GM18873 (cell line): ENCODE measurements around the gene TSPAN18.

Experiments
- ATAC-seq: cut with Tn5 transposase; IDR thresholded peaks from one replicate; pipeline ENCODE4 v1.9.1; 2021; ENCODE audit warnings: mild to moderate bottlenecking, moderate library complexity, moderate number of reproducible peaks; ENCODE audit not compliant: unreplicated experiment, low FRiP score

Gene TSPAN18

DNA sequence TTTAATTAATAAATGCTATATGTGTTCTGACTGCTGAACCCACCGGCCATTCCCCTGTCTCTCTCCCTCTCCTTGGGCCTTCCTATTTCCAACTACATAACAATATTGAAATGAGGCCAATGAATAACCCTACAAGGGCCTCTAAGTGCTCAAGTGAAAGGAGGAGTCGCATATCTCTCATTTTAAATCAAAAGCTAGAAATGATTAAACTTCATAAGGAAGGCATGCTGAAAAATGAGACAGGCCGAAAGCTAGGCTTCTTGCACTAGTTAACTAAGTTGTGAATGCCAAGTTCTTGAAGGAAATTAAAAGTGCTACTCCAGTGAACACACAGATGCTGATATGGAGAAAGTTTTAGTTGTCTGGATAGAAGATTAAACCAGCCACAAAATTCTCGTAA is 109.2 kb downstream of the TSPAN18 start:
- no peak for ATAC-seq

DNA sequence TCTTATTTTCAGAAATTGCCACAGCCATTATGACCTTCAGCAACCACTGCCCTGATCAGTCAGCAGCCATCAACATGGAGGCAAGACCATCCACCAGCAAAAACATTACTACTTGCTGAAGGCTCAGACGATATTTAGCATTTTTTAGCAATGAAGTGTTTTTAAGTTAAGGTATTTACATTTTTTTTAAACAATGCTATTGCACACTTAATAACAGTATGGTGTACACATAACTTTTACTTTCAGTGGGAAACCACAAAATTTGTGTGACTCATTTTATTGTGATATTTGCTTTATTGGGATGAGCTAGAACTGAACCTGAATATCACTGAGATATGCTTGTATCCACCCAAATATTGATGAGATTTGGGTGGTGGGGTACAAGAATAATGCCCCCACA is 110.9 kb downstream of the TSPAN18 start:
- no peak for ATAC-seq

DNA sequence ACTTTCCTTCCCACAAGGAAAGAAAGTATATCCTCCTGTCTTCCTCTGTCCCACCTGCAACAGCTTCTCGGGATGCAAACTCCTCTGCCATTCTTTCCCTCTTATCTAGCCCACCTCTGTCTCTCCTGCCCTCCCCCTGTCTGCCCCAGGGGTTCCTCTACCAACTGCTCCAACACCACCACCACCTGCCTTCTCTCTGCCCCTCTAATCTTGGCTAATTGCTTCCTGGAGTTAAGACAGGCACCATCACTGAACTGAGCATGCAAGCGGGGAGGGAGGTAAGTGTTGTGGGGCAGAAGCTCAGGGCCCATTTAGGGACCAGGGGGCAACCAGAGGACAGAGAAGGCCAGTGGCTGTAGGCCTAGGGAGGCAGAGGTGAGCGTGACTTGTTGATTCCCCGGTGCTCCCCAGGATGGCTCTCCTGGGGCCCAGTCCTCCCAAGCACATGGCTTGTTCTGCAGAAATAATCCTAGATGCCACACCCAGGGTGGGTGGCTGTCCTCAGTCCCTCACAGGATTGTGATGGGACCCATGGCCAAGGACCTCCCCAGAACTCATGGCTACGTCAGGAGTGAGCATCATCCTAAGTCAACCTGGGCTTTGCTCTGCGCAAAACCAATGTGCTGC is 112.8 kb downstream of the TSPAN18 start:
- ATAC-seq: no peak

DNA sequence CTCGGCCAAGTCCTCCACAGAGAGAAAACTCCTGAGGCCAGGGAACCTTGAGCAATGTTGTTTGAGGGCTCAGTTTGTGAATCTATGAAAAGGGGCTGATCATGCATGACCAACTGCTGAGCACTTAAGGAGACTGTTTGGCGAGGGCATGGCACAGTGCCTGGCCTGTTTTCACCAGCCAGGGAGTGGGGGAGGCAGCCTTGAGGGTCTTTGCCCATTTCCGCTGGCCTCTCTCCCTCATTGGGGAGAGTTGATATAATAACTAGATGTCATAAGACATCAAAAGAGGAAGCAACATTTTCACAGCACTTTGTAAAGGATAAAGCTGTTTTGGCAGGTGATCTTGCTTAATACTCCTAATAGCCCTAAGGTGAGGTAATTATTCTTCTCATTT is 113.3 kb downstream of the TSPAN18 start:
- no peak for ATAC-seq

DNA sequence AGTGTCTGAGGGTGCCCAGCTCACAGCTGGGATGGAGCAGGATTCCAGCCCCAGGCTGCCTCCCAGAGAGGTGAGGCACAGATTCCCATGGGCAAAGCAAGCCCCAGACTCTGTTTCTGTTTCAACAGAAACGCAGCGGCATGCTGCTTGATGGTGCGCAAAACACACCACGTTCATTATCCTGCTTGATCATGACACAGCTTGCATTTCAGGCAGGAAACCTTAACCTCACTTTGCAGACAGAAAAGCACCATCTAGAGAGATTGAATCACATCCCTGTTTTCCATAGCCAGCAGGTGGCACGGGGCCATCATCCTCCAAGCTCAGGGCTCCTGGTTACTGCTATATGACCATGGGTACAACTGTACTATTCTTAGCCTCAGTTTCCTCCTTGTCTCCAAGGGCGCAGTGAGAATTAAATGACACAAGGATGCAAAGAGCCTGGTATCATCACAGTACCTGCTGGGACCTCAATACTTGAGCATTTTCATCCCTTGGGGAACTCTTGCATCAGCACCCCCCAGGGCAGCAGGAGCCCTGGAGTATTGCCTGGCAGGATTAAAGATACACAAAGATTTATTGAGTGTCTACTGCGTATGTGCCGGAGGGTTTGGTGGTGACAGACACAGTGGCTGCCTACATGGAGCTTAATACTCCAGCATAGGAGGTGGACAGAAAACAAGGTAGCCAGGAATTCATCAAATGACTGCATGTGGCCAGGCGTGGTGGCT is 113.9 kb downstream of the TSPAN18 start:
- ATAC-seq: no peak

DNA sequence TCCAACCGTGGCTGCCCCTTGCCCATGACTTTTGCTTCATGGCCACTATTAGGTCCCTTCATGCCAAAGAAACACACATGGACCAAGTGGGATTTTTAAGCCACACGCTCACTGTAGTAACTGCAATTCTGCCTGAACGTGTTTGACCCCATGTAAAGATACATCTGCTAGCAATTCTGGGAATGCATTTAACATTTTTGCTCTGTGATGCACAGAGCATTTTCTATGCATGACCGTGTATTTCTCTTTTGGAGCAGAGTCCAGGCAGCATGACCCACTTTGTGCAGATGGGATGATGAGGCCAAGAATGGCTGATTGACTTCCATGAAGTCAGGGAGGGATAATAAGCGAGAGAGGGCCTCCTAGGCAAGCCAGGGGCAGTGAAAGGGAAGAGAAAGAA is 115.5 kb downstream of the TSPAN18 start:
- no peak for ATAC-seq

DNA sequence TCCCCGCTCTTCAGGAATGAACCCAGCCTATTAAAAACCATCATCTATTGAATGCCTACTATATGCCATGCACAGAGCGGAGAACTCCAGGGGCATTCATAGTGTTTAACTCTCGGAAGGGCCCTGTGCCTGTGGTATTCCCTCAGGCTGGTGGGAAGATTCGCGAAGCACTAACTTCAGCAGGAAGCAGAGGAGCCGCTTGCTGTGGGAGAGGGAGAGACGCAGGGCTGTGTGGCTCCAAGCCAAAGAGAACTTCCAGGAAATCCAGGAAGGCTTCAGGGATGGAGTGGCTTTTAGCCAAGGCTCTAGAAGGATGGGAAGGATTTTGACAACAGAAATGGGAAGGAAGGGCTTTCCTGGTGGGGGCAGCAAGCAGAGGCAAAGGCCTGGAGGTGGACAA is 120.1 kb downstream of the TSPAN18 start:
- no peak for ATAC-seq

DNA sequence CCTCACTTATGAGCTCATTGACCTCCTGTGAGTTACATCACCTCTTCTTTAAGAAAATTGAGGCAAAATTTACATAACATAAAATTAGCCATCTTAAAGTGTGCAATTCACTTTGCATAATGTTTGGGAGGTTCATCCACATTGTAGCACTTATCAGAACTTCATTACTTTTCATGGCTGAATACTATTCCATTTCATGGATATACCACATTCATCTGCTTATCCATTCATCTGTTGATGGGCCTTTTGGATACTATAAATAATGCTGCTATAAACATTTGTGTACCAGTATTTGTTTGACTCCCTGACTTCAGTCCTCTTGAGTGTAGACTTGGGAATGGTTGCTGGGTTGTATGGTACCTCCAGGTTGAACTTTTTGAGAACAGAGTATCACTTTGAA is 120.6 kb downstream of the TSPAN18 start:
- no peak for ATAC-seq

DNA sequence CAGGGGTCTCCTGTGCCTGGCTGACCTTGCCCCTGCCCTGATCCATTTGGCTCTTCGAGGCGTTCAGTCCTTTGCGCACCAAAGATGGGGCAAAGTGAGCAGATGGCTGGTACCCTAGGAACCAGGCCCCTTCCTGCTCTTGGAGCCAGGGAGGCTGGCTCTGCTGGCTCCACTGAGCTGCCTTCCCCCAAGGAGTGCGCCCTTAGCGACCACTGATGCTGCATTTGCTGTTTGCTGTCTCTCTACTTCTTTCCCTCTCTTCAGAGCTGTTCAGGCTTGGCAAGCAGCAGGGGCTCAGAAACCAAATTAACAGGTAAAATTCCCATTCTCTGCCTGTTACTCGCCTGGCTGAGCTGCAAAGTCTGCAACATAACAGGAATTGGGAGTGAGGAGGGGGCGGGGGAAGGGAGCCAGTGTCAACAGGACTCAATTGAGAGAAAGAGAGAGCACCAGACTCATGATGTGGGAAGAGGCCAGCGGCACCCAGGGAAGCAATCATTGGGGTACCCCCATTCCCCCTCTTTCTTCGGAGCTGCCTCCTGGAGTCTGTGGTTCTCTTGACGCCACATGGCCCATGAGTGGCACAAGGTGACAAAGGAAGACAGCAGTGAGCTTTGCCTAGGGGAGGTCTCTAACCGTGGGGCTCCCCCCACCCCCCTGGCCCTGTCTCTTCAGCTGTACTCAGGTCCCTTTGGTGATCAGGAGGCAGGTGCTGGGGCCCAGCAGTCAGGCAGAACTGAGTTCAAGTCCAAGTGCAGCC is 121.6 kb downstream of the TSPAN18 start:
- no peak for ATAC-seq

DNA sequence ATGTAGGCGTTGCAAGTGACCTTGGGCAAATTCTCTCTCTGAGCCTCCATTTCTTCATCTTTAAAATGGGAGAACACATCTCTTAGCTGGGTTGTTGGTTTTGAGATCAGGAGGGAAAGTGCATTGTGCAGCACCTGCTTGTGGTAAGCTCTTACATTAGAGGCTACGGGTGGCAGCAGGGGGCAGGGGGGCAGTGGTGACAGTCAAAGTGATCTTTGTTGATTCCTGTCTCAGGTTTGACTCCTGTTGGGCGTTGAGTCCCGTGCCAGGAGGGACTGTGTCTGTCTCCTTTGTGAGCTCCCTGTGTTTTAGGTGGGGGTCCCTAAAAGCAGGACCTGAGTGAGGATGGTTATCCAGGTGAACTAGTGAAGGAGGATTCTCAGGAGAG is 122.2 kb downstream of the TSPAN18 start:
- ATAC-seq: no peak

DNA sequence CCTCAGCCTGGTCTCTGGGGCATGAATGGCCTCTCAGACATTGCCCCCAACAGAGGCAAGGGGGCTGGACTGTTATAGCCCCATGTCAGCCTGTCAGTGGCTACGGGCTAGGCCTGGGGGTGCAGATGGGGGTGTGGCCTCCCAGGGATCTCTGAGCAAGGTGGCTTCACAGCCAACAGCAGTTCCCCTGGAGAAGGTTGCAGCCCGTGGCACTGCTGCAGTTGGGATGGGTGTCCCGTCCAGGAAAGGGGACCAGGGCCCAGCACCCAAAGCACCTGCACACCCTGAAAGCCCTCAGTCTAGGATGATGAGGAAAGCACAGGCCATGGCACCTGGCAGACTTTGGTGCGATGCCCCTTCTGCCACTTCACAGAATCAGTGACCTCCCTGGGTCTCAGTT is 122.7 kb downstream of the TSPAN18 start:
- ATAC-seq: no peak

DNA sequence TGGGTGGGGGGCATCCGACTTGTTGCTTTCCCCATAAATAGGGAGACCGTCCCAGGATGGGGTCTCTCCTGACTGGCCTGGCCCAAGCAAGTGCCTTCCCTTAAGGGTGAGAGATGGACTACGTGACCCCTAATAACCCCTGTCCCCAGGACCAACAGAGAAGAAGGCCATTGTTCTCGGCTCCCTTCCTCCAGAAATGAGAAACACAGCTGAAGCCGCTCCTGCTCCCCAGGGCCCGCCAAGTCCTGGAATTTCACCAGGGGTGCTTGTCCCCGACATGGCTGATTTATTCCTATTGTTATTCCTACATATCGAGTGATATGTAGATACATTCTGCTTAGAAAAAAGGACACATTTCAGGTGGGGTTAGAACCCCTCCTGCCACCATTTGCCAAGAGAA is 123.2 kb downstream of the TSPAN18 start:
- no peak for ATAC-seq

DNA sequence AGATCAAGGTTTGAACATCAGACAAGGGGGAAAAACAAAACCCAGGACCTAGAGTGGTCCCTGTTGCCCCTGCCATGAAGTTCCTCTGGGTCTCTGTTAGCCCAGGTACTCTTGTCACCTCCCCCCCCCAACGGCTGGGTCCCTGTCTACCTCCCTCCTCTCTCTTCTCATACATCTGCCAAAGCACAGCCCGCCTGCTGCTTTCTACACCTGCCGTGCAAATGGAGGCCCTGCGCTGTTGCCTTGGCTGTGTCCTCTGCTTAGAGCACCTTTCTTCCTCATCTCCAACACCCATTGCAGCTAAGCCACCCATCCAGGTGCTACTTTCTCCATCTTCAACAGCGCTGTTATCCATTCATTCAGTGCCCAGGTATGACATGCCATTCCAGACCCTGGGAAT is 124.7 kb downstream of the TSPAN18 start:
- no peak for ATAC-seq

DNA sequence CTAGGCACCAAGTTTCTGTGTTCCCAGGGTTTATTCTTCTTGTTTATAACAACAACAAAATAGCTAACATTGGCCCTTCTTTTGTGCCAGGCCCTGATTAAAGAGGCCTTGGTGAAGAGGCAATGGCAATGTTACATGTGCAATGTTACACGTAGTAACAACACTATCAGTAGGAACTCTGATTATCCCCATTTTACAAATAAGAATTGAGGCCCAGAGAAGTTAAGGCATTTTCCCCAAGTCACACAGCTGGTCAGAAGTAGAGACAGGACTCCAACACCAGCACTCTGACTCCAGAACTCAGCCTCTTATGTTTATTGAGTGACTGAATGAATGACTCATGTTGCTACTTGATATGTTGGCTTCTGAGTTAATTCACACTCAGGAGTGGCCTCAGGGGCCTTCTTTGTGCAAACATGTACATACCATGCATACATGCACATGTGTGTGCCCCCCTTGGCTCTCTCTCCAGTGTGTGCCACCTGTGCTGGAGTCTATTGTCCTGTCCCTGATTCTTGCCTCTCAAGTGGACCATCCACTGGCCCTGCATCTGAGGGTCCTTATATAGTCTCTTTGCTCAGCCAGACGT is 125.5 kb downstream of the TSPAN18 start:
- no peak for ATAC-seq

DNA sequence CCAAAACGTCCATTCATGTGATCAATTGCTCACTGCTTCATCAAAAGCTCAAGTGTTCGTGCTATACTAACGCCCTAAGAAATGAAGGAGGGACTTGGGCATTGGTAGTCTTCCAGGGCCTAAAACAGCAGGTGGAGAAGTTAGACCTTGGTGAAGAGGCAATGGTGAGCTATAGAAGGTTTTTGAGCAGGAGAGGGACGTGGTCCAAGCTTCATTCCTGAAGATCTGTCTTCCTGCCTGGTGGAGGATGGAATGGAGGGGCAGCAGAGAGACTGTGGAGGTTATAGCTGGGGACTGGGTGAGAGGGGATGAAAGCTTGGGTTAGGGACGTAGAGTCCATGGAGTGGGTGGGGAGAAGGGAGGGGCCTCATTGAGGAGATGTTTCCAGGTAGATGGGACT is 126.2 kb downstream of the TSPAN18 start:
- no peak for ATAC-seq

DNA sequence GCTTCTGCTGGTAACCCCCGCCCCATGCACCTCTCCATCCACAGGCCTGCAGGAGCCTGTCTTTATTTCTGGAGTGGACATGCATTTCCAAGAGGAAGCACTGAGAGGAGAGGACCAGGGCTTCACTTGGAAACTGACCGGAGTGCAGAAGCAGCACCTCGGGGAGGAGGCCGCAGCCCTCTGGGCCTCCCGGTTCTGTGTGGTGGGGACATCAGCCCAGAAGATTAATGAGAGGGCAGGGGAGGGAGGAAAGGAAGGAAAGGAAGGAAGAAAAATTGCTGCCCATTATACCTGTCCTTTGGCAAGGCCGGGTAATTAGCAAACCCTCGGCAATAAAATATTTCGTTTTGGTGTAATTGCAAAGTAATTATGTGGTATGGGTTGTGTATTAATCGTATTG is 126.9 kb downstream of the TSPAN18 start:
- ATAC-seq: no peak

DNA sequence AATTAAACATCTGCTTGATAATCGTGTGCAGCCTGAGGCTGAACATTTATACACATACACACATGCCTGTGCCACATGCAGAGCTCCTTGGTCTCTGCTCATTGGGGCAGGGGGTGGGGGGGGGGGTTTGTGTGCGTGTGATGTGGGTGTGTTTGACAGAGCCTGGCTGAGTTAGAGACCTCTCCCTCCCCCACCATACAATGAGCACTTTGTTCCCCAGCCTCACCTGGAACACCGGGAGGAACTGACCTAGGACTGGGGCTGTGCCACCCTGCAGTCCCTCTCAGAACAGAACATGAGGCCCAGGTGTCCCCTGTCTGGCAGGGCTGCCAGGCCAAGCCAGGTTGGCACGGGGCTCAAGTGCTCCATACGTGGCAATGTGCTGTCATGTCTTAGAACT is 127.3 kb downstream of the TSPAN18 start:
- ATAC-seq: no peak

DNA sequence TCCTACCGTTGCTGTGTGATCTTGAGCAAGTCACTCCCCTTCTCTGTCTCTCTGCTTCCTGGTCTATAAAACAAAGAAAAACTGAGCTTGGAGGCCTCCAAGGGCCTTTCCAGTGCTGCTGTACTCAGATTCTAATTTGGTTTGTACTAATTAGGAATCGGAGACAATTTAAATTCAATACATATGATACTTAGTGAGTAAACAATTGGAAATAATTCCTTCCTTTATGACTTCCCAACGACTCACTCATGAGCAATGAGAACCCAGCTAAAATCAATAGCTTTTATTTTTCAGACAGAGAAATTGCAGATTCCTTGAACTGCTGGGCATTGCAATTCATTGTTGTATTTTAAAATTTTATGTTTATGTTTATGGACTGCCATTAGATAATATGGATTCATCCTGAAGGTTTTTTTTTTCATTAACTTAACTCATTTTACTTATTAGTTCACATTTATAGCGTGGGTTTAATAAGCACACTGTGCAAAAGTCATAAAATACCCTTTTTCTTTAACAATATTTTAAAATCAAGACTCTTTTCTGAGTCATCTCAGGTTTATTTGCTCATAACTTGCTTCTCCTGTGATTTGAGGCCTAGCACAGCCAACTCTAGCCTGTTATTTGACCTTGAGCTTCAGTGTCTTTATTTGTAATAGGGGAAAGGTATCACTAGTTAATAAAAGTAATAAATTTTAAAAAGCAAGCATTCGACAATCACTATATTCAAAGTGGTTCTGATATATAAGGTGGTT is 128.2 kb downstream of the TSPAN18 start:
- ATAC-seq: no peak

DNA sequence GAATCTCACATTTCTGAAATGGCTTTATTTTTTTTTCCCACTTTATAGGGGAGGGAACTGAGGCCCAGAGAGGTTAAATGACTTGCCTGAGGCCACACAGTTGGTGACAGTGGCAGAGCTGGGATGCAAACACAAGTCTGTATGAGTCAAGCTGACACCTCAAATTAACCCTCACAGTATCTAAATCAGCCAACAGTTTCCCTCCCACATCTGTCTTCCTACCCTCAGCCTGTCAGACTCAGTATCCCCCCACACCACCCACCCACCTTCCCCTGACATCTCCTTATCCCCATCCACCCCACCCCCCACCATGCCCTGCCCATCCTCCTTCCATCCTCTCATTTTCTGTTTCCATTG is 128.7 kb downstream of the TSPAN18 start:
- ATAC-seq: no peak

DNA sequence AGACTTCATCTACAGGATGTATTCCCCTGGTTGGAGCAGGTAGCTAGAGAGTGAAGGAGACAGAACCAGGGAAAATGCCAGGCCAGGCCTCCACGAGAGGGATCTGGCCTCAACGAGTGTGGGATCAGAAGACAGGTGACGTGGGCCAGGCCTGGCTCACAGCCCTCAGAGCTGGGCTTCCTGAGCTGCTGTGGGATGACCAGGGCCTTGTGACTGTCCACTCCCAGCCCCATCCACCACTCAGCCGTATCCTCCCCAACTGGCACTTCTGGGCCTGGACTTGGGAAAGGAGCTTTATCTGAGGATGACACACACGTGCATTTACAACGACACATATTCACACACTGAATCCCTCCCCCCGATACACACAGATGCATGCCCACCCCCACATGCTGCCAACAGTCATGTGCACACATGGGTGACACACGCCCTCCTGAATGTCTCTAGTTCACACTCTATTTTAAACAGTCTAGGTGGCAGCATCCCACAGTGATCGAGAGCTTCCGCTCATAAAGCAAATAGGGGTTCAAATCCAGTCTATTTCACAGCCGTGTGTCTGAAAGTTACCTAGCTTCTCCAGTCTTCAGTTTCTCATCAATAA is 130.8 kb downstream of the TSPAN18 start:
- no peak for ATAC-seq
